WTC11 (cell line): ENCODE results near the gene DAO.

Experiments used
- CTCF ChIP-seq: fragments of 200-600 bp; IDR thresholded peaks from 2 replicates; pipeline ENCODE4 v1.8.0; 2022; ENCODE audit warnings: antibody characterized with exemption
- E2F1 ChIP-seq: sonication (generic); formaldehyde crosslinking; IDR thresholded peaks from 2 replicates; pipeline ENCODE4 v1.8.0; 2022; ENCODE audit warnings: mild to moderate bottlenecking, missing genetic modification reagents
- ELF4 ChIP-seq: sonication (generic); formaldehyde crosslinking; IDR thresholded peaks from 2 replicates; pipeline ENCODE4 v1.8.1; 2022; ENCODE audit warnings: low read depth, mild to moderate bottlenecking, moderate library complexity, missing genetic modification reagents
- ESRRA ChIP-seq: sonication (generic); formaldehyde crosslinking; IDR thresholded peaks from 2 replicates; pipeline ENCODE4 v1.8.1; 2022; ENCODE audit warnings: mild to moderate bottlenecking, missing genetic modification reagents, borderline replicate concordance
- ETV6 ChIP-seq: sonication (generic); formaldehyde crosslinking; IDR thresholded peaks from 2 replicates; pipeline ENCODE4 v1.8.1; 2022; ENCODE audit warnings: mild to moderate bottlenecking, missing genetic modification reagents
- FOXP1 ChIP-seq: sonication (generic); formaldehyde crosslinking; IDR thresholded peaks from 2 replicates; pipeline ENCODE4 v1.8.0; 2022; ENCODE audit warnings: missing genetic modification reagents, mild to moderate bottlenecking, moderate library complexity, borderline replicate concordance
- PRRX2 ChIP-seq: fragments of 250-450 bp; sonication (Bioruptor Pico); IDR thresholded peaks from 2 replicates; pipeline ENCODE4 v1.8.0; 2021; ENCODE audit warnings: mild to moderate bottlenecking
- USF1 ChIP-seq: sonication (generic); formaldehyde crosslinking; IDR thresholded peaks from 2 replicates; pipeline ENCODE4 v1.8.0; 2022; ENCODE audit warnings: mild to moderate bottlenecking, missing genetic modification reagents
- ZNF121 ChIP-seq: sonication (generic); formaldehyde crosslinking; IDR thresholded peaks from 2 replicates; pipeline ENCODE4 v1.8.0; 2023; ENCODE audit warnings: missing genetic modification reagents
- ZNF138 ChIP-seq: sonication (generic); formaldehyde crosslinking; conservative IDR thresholded peaks from 2 replicates; pipeline ENCODE4 v1.8.1; 2022; ENCODE audit warnings: mild to moderate bottlenecking, moderate library complexity, missing genetic modification reagents
- TF ChIP-seq, protein P1 (sequence below): sonication (generic); formaldehyde crosslinking; IDR thresholded peaks from 2 replicates; pipeline ENCODE4 v1.8.0; 2022; ENCODE audit warnings: mild to moderate bottlenecking, missing genetic modification reagents
- TF ChIP-seq, protein P2 (sequence below): fragments of 250-450 bp; sonication (Bioruptor Pico); conservative IDR thresholded peaks from 2 replicates; pipeline ENCODE4 v1.9.0; 2021; ENCODE audit warnings: mild to moderate bottlenecking

- TF ChIP-seq CTCF: no peak
- TF ChIP-seq, protein P1, sequence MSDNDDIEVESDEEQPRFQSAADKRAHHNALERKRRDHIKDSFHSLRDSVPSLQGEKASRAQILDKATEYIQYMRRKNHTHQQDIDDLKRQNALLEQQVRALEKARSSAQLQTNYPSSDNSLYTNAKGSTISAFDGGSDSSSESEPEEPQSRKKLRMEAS (CRISPR knock-in tag): no peak
- peak; percentile 82 for TF ChIP-seq USF1
- TF ChIP-seq ZNF138 (CRISPR knock-in tag): no peak
- TF ChIP-seq ZNF121: no peak
- TF ChIP-seq FOXP1 (CRISPR knock-in tag): no peak
- TF ChIP-seq, protein P2, sequence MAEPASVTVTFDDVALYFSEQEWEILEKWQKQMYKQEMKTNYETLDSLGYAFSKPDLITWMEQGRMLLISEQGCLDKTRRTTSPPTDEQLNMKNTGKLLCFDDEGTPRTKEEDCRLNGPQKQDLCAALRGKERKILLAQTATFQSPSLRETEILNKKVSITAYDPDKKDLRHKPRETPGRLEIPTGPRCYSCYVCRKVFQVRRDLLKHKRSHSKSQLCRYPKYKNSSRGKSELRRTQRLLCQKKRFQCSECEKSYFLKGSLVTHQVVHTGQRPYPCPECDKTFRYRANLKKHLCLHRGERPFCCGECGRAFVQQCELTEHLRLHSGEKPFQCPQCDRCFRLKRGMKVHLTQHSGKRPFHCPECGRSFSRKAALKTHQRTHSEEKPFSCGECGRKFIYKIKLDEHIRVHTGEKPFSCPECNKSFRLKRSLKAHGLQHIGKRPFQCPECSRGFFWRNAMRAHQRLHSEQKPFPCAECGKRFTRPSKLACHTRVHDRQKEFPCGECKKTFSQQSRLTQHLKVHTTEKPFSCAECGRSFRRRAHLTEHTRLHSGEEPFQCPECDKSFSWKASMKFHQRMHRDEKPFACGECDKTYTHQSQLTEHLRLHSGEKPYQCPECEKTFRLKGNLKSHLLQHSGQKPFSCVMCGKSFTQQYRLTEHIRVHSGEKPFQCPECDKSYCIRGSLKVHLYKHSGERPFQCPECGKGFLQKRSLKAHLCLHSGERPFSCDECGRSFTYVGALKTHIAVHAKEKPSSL: no peak
- TF ChIP-seq ELF4 (CRISPR knock-in tag): no peak
- no peak for TF ChIP-seq ESRRA
- TF ChIP-seq ETV6 (CRISPR knock-in tag): no peak
- no peak for TF ChIP-seq PRRX2
- no peak for TF ChIP-seq E2F1 (CRISPR knock-in tag)
These were observed 59.7 kb downstream of the DAO start for GRCh38 chr12:108939594-108939993.
